IMR-90 (cell line): ENCODE results near the gene SMOC1. TPM values are rescaled to one million over a fixed set of nuclear protein-coding genes. Genes with fewer than 3 reads are reported as not detected.

Experiments
- ATAC-seq: fragments of 200-7000 bp; cut with Tn5 transposase; 2 replicates; pipeline ENCODE4 v1.9.1; 2020; ENCODE audit warnings: low read depth, mild to moderate bottlenecking, moderate library complexity
- BruUV-seq: library from RNA; stranded (reverse); fragments of 400-500 nt; replicated peaks from 2 replicates; lab custom pipeline; 2021; lab: Mats Ljungman, UMichigan
- CTCF ChIA-PET: fragments of 300-600 bp; formaldehyde crosslinking; extraction: SDS; loops from one replicate; lab custom pipeline; 2021; ENCODE audit warnings: antibody characterized with exemption; lab: Yijun Ruan, JAX
- POLR2A ChIA-PET: fragments of 300-600 bp; sonication (Branson Sonifier 250); formaldehyde crosslinking; loops from one replicate; lab custom pipeline; 2022; ENCODE audit warnings: antibody characterized with exemption; ENCODE audit not compliant: unreplicated experiment; lab: Charles Lee
- DNase-seq: peaks from one replicate; pipeline ENCODE4 v3.0.0; 2013
- H2AFZ ChIP-seq: replicated peaks from 2 replicates; pipeline ENCODE3; 2013; ENCODE audit warnings: low read length, mild to moderate bottlenecking; ENCODE audit not compliant: poor library complexity
- H2AK5ac ChIP-seq: 2 replicates; pipeline ENCODE4 v1.6.1; 2013; ENCODE audit warnings: low read depth, low read length, inconsistent platforms
- H2AK9ac ChIP-seq: replicated peaks from 2 replicates; pipeline ENCODE3; 2013; ENCODE audit warnings: mild to moderate bottlenecking, low read depth, low read length, moderate library complexity; ENCODE audit not compliant: poor library complexity
- H2BK120ac ChIP-seq: 2 replicates; pipeline ENCODE4 v1.6.1; 2013; ENCODE audit warnings: low read depth, low read length, inconsistent platforms
- H2BK15ac ChIP-seq: 3 replicates; pipeline ENCODE4 v1.6.1; 2013; ENCODE audit warnings: low read depth, low read length, inconsistent platforms
- H2BK20ac ChIP-seq: 2 replicates; pipeline ENCODE4 v1.6.1; 2013; ENCODE audit warnings: low read depth, mild to moderate bottlenecking, inconsistent platforms, low read length, moderate library complexity
- H2BK5ac ChIP-seq: 2 replicates; pipeline ENCODE4 v1.6.1; 2013; ENCODE audit warnings: mild to moderate bottlenecking, low read depth, low read length, inconsistent platforms; ENCODE audit not compliant: poor library complexity, severe bottlenecking
- H3K14ac ChIP-seq: replicated peaks from 2 replicates; pipeline ENCODE4 v1.6.1; 2013; ENCODE audit warnings: low read depth, low read length, inconsistent platforms
- H3K18ac ChIP-seq: 2 replicates; pipeline ENCODE4 v1.6.1; 2013; ENCODE audit warnings: low read depth, low read length, control low read depth
- H3K23ac ChIP-seq: 2 replicates; pipeline ENCODE4 v1.6.1; 2013; ENCODE audit warnings: low read depth, low read length, inconsistent platforms
- H3K27ac ChIP-seq: 2 replicates; pipeline ENCODE4 v1.5.1; 2013; ENCODE audit warnings: mild to moderate bottlenecking, control low read depth, low read length; ENCODE audit not compliant: insufficient read depth
- H3K27me3 ChIP-seq: 2 replicates; pipeline ENCODE4 v1.6.1; 2013; ENCODE audit warnings: low read length; ENCODE audit not compliant: control insufficient read depth, insufficient read depth
- H3K36me3 ChIP-seq: 2 replicates; pipeline ENCODE4 v1.6.1; 2013; ENCODE audit warnings: low read length, mixed read lengths; ENCODE audit not compliant: control insufficient read depth, insufficient read depth
- H3K4ac ChIP-seq: 2 replicates; pipeline ENCODE4 v1.6.1; 2013; ENCODE audit warnings: low read depth, low read length, inconsistent platforms
- H3K4me1 ChIP-seq: 2 replicates; pipeline ENCODE4 v1.6.1; 2013; ENCODE audit warnings: low read length, mixed read lengths; ENCODE audit not compliant: control insufficient read depth, insufficient read depth
- H3K4me2 ChIP-seq: 2 replicates; pipeline ENCODE4 v1.6.1; 2013; ENCODE audit warnings: low read depth, mild to moderate bottlenecking, control low read depth, low read length, moderate library complexity
- H3K4me3 ChIP-seq: 2 replicates; pipeline ENCODE4 v1.5.1; 2013; ENCODE audit warnings: low read depth, mild to moderate bottlenecking, control low read depth, low read length, moderate library complexity; ENCODE audit not compliant: insufficient read depth
- H3K56ac ChIP-seq: 2 replicates; pipeline ENCODE4 v1.6.1; 2013; ENCODE audit warnings: low read length, inconsistent platforms; ENCODE audit not compliant: insufficient read depth; ENCODE audit errors: extremely low read depth
- H3K79me1 ChIP-seq, 2 experiments: 2 replicates each; pipeline ENCODE4 v1.6.1; 2013; ENCODE audit warnings: low read length in 2 of 2, inconsistent platforms in 1 of 2, low read depth in 1 of 2
- H3K9ac ChIP-seq: 2 replicates; pipeline ENCODE4 v1.6.1; 2013; ENCODE audit warnings: low read depth, low read length, control low read depth
- H3K9me1 ChIP-seq: 2 replicates; pipeline ENCODE4 v1.6.1; 2013; ENCODE audit warnings: low read length, inconsistent platforms; ENCODE audit not compliant: insufficient read depth
- H3K9me3 ChIP-seq: 2 replicates; pipeline ENCODE4 v1.6.1; 2013; ENCODE audit warnings: low read length; ENCODE audit not compliant: control insufficient read depth, insufficient read depth
- H4K20me1 ChIP-seq: 2 replicates; pipeline ENCODE4 v1.6.1; 2013; ENCODE audit warnings: low read length, inconsistent platforms; ENCODE audit not compliant: insufficient read depth
- H4K5ac ChIP-seq: 2 replicates; pipeline ENCODE4 v1.6.1; 2013; ENCODE audit warnings: mild to moderate bottlenecking, low read depth, low read length, control low read depth
- H4K8ac ChIP-seq, 2 experiments: 2 replicates each; pipeline ENCODE4 v1.6.1; 2013; ENCODE audit warnings: low read depth in 2 of 2, low read length in 2 of 2, control low read depth in 1 of 2, inconsistent platforms in 1 of 2
- H4K91ac ChIP-seq: 2 replicates; pipeline ENCODE4 v1.6.1; 2013; ENCODE audit warnings: low read depth, low read length, inconsistent platforms; ENCODE audit not compliant: insufficient read depth
- BHLHE40 ChIP-seq: fragments of 150-350 bp; IDR thresholded peaks from 2 replicates; pipeline ENCODE4 v1.6.1; 2016; ENCODE audit warnings: mild to moderate bottlenecking, low read depth, low read length
- WGBS, 2 experiments: methylation state at CpG; one replicate each; pipeline versions ENCODE4 v1.1.5 to v1.1.7; 2013; ENCODE audit warnings: missing lambda C conversion rate in 2 of 2; ENCODE audit not compliant: insufficient read length in 1 of 2; ENCODE audit errors: extremely low coverage in 2 of 2; 5-methylcytosine and 5-hydroxymethylcytosine counted together
- dilution Hi-C: fragments of 300-500 bp; cut with HindIII; formaldehyde crosslinking; loops from one replicate; pipeline ENCODE4 v1.14.3; 2018; ENCODE audit warnings: low sequenced_read_pairs; ENCODE audit not compliant: unreplicated experiment
- in situ Hi-C: fragments of 300-500 bp; cut with MboI; formaldehyde crosslinking; loops from 3 replicates; pipeline ENCODE4 v1.14.3; 2019; ENCODE audit warnings: low sequenced_read_pairs, inconsistent platforms, mixed read lengths
- intact Hi-C: fragments of 100-400 bp; cut with micrococcal nuclease; formaldehyde crosslinking; loops from 2 replicates; pipeline ENCODE4 v1.10.0; 2022
- polyA plus RNA-seq, 3 experiments: library from polyadenylated mRNA; depleted of rRNA; stranded (reverse); fragments of >200 nt; gene quantifications; 2 replicates each; pipeline ENCODE4 v1.2.3, GENCODE V29; 2012; ENCODE audit warnings: low replicate concordance in 1 of 3
- total RNA-seq: library from RNA; depleted of rRNA; stranded (reverse); fragments of >200 nt; gene quantifications from 2 replicates; pipeline ENCODE4 v1.2.3, GENCODE V29; 2012
- TF ChIP-seq, protein P1 (sequence below): fragments of 150-350 bp; IDR thresholded peaks from 2 replicates; pipeline ENCODE4 v1.6.1; 2017; ENCODE audit warnings: mild to moderate bottlenecking, antibody characterized with exemption, low read length, low read depth
- TF ChIP-seq, protein P2 (sequence below): fragments of 150-350 bp; IDR thresholded peaks from 2 replicates; pipeline ENCODE4 v1.6.1; 2016; ENCODE audit warnings: low read depth, mild to moderate bottlenecking, low read length, moderate library complexity, borderline replicate concordance

Gene SMOC1
- total and polyA plus RNA-seq, 2 of the 4 experiments (the other 2 are of a cell fraction): 0.90 to 4.1 TPM

DNA sequence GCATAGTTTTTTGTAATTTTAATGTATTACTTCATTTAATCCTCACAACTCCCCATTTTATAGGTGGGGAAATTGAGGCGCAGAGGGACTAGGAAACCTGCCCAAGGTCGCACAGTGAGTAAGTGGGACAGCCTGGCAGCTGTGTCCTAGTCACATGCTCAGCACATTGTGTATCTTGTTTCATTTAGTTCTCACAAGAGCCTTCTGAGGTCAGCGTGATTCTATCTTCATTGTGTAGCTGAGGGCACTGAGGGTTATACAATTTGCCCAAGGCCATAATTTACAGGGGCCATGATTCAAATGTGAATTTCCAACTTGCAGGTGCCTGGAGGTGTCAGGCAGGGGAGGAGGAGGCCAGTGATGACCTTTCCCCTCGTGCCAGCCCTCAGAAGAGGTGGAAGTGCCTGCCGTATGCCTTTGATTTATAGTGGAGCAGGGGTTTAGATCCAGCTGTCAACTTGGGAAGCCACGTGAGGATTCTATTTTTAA lies 30.3 kb upstream of the SMOC1 start:
- no peak overlapping the region for H2BK5ac ChIP-seq
- no peak overlapping the region for H2AK5ac ChIP-seq
- H3K9me1 ChIP-seq: no peaks in the 10 kb centered on the region
- no peaks in the 10 kb centered on the region for H3K36me3 ChIP-seq
- no peak overlapping the region for H3K18ac ChIP-seq
- no peak overlapping the region for H3K27ac ChIP-seq
- peaks cover 46% of the 10 kb centered on the region for H3K27me3 ChIP-seq
- no TSS peak for BruUV-seq
- H3K4me2 ChIP-seq: no peak overlapping the region
- H3K23ac ChIP-seq: no peak overlapping the region
- in situ Hi-C loops (loop anchor here (25.0 kb wide), 1 partner anchor 463 kb away; no protein-coding TSS in a partner anchor), intact Hi-C loops (no loop called here), dilution Hi-C loops (no loop called here)
- ATAC-seq: no peak
- 33% methylated on average over 1 of the region's 6 CpGs; no CpG with 5 or more reads in 1 of the 2 experiments for WGBS, 2 experiments
- H2BK20ac ChIP-seq: no peak overlapping the region
- no peak overlapping the region for H4K5ac ChIP-seq
- no peak overlapping the region for H3K4ac ChIP-seq
- H2BK120ac ChIP-seq: no peak overlapping the region
- H3K56ac ChIP-seq: no peak overlapping the region
- H3K79me1 ChIP-seq: no peaks in the 10 kb centered on the region
- H4K20me1 ChIP-seq: no peaks in the 10 kb centered on the region
- TF ChIP-seq, protein P1, sequence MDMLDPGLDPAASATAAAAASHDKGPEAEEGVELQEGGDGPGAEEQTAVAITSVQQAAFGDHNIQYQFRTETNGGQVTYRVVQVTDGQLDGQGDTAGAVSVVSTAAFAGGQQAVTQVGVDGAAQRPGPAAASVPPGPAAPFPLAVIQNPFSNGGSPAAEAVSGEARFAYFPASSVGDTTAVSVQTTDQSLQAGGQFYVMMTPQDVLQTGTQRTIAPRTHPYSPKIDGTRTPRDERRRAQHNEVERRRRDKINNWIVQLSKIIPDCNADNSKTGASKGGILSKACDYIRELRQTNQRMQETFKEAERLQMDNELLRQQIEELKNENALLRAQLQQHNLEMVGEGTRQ: no peak
- no peak for TF ChIP-seq BHLHE40
- TF ChIP-seq, protein P2, sequence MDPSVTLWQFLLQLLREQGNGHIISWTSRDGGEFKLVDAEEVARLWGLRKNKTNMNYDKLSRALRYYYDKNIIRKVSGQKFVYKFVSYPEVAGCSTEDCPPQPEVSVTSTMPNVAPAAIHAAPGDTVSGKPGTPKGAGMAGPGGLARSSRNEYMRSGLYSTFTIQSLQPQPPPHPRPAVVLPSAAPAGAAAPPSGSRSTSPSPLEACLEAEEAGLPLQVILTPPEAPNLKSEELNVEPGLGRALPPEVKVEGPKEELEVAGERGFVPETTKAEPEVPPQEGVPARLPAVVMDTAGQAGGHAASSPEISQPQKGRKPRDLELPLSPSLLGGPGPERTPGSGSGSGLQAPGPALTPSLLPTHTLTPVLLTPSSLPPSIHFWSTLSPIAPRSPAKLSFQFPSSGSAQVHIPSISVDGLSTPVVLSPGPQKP: no peak
- H4K8ac ChIP-seq: no peak overlapping the region
- DNase-seq: no peak
- POLR2A ChIA-PET: no interaction called here
- no peak overlapping the region for H4K91ac ChIP-seq
- no peaks in the 10 kb centered on the region for H3K4me1 ChIP-seq
- H3K9ac ChIP-seq: no peak overlapping the region
- no peak overlapping the region for H3K14ac ChIP-seq
- CTCF ChIA-PET: no interaction called here
- H2AFZ ChIP-seq: no peak overlapping the region
- H2BK15ac ChIP-seq: no peak overlapping the region
- H3K4me3 ChIP-seq: no peak overlapping the region
- H2AK9ac ChIP-seq: no peak overlapping the region
- H3K9me3 ChIP-seq: no peaks in the 10 kb centered on the region
